Loucy (cell line): ENCODE results near the gene EFHB.

Experiments
- H2AFZ ChIP-seq: fragments of 200-600 bp; sonication (generic); 2 replicates; pipeline ENCODE4 v1.6.0; 2016; ENCODE audit warnings: antibody characterized with exemption, mild to moderate bottlenecking, low read length, moderate library complexity
- H3F3A ChIP-seq: fragments of 200-600 bp; 2 replicates; pipeline ENCODE4 v1.6.0; 2016; ENCODE audit warnings: antibody characterized with exemption, low read depth, mild to moderate bottlenecking
- H3K27me3 ChIP-seq: fragments of 200-600 bp; sonication (generic); 2 replicates; pipeline ENCODE4 v1.6.1; 2014; ENCODE audit warnings: low read length, mild to moderate bottlenecking; ENCODE audit not compliant: insufficient read depth, poor library complexity, severe bottlenecking
- H3K36me3 ChIP-seq: fragments of 200-600 bp; sonication (generic); 2 replicates; pipeline ENCODE4 v1.6.1; 2016; ENCODE audit warnings: low read length; ENCODE audit not compliant: insufficient read depth
- H3K4me1 ChIP-seq: fragments of 200-600 bp; sonication (generic); 2 replicates; pipeline ENCODE4 v1.5.1; 2014; ENCODE audit warnings: low read length, mild to moderate bottlenecking; ENCODE audit not compliant: insufficient read depth, poor library complexity, severe bottlenecking
- H3K4me2 ChIP-seq: fragments of 200-600 bp; sonication (generic); 2 replicates; pipeline ENCODE4 v1.6.0; 2014; ENCODE audit warnings: antibody characterized with exemption, low read length, low read depth, mild to moderate bottlenecking; ENCODE audit not compliant: poor library complexity, severe bottlenecking
- H3K4me3 ChIP-seq: fragments of 200-600 bp; sonication (generic); 2 replicates; pipeline ENCODE4 v1.5.1; 2014; ENCODE audit warnings: low read length, mild to moderate bottlenecking, mixed read lengths; ENCODE audit not compliant: poor library complexity, severe bottlenecking
- H3K79me2 ChIP-seq: fragments of 200-600 bp; sonication (generic); 2 replicates; pipeline ENCODE4 v1.6.1; 2014; ENCODE audit warnings: low read length; ENCODE audit not compliant: insufficient read depth
- H3K9ac ChIP-seq: fragments of 200-600 bp; sonication (generic); 2 replicates; pipeline ENCODE4 v1.6.0; 2014; ENCODE audit warnings: mild to moderate bottlenecking, low read depth, low read length, moderate library complexity; ENCODE audit not compliant: poor library complexity, severe bottlenecking
- H3K9me2 ChIP-seq: fragments of 200-600 bp; sonication (generic); replicated peaks from 2 replicates; pipeline ENCODE4 v1.6.1; 2016; ENCODE audit warnings: low read depth, low read length, mixed read lengths
- H3K9me3 ChIP-seq: fragments of 200-600 bp; sonication (generic); 2 replicates; pipeline ENCODE4 v1.6.1; 2014; ENCODE audit warnings: mild to moderate bottlenecking, antibody characterized with exemption, low read length, low read depth; ENCODE audit not compliant: insufficient read depth
- H4K20me1 ChIP-seq: fragments of 200-600 bp; sonication (generic); 2 replicates; pipeline ENCODE4 v1.6.0; 2014; ENCODE audit warnings: antibody characterized with exemption, low read length, mild to moderate bottlenecking; ENCODE audit not compliant: insufficient read depth, poor library complexity, severe bottlenecking
- EZH2phosphoT487 ChIP-seq: fragments of 200-600 bp; IDR thresholded peaks from 2 replicates; pipeline ENCODE4 v1.6.1; 2018; ENCODE audit warnings: antibody characterized with exemption, mild to moderate bottlenecking, moderate library complexity, borderline replicate concordance
- TF ChIP-seq, protein P1 (sequence below): fragments of 200-600 bp; sonication (generic); conservative IDR thresholded peaks from 2 replicates; pipeline ENCODE4 v1.5.1; 2014; ENCODE audit warnings: mild to moderate bottlenecking, antibody characterized with exemption, low read length

EFHB gene

DNA sequence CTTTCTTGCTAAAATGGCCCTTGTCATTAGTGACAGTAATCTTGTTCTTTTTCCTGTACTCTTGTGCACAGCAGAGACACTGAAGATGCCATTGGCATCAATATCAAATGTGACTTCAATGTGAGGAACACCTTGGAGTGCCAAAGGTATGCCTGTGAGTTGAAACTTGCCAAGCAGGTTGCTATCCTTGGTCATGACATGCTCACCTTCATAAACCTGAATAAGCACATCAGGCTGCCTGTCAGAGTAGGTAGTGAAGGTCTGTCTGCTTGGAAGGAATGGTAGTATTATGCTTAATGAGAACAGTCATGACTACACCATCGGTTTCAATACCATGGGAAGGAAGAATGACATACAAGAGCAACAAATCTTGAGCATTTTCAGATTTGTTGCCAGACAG, 6.6 kb upstream of the EFHB start:
- H3K9me3 ChIP-seq = no peaks in the 10 kb centered on the region
- H3K9ac ChIP-seq = no peak overlapping the region
- H3K4me1 ChIP-seq = peaks cover 23% of the 10 kb centered on the region
- no peaks in the 10 kb centered on the region for H4K20me1 ChIP-seq
- no peaks in the 10 kb centered on the region for H3K27me3 ChIP-seq
- H2AFZ ChIP-seq = no peak overlapping the region
- TF ChIP-seq, protein P1, sequence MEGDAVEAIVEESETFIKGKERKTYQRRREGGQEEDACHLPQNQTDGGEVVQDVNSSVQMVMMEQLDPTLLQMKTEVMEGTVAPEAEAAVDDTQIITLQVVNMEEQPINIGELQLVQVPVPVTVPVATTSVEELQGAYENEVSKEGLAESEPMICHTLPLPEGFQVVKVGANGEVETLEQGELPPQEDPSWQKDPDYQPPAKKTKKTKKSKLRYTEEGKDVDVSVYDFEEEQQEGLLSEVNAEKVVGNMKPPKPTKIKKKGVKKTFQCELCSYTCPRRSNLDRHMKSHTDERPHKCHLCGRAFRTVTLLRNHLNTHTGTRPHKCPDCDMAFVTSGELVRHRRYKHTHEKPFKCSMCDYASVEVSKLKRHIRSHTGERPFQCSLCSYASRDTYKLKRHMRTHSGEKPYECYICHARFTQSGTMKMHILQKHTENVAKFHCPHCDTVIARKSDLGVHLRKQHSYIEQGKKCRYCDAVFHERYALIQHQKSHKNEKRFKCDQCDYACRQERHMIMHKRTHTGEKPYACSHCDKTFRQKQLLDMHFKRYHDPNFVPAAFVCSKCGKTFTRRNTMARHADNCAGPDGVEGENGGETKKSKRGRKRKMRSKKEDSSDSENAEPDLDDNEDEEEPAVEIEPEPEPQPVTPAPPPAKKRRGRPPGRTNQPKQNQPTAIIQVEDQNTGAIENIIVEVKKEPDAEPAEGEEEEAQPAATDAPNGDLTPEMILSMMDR = no peak
- TF ChIP-seq EZH2phosphoT487 = no peak
- H3K9me2 ChIP-seq = no peaks in the 10 kb centered on the region
- H3F3A ChIP-seq = no peaks in the 10 kb centered on the region; the same call in 1 of the 2 replicates
- H3K4me3 ChIP-seq = no peak overlapping the region
- peaks cover 3% of the 10 kb centered on the region; the same call in 1 of the 2 replicates for H3K79me2 ChIP-seq
- H3K36me3 ChIP-seq = no peaks in the 10 kb centered on the region
- H3K4me2 ChIP-seq = no peak overlapping the region

DNA sequence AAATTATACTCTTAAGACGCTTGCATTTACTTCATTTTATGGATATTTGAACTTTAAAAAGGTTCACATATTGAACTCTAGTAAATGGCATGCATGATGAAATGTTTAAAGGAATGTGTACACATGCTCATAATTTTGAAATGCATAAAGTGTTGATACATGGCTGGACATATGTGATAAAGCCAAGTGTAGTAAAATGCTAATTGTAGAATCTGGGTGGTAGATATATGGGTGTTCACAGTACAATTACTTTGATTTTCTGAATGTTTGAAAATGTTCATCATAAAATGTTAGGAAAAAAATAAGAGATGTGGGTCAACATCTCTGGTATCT, 4.2 kb upstream of the EFHB start:
- Histone ChIP-seq H3K9ac (no peak overlapping the region), H3K27me3 (no peaks in the 10 kb centered on the region), H3K4me3 (no peak overlapping the region), H2AFZ (no peak overlapping the region), H3K36me3 (no peaks in the 10 kb centered on the region), H3K9me3 (no peaks in the 10 kb centered on the region), H3K79me2 (no peaks in the 10 kb centered on the region), H3F3A (no peaks in the 10 kb centered on the region; the same call in 1 of the 2 replicates), H3K4me2 (no peak overlapping the region), H4K20me1 (no peaks in the 10 kb centered on the region), H3K9me2 (no peaks in the 10 kb centered on the region), H3K4me1 (peaks cover 18% of the 10 kb centered on the region)
- TF ChIP-seq EZH2phosphoT487 = no peak
- TF ChIP-seq, protein P1 = no peak

DNA sequence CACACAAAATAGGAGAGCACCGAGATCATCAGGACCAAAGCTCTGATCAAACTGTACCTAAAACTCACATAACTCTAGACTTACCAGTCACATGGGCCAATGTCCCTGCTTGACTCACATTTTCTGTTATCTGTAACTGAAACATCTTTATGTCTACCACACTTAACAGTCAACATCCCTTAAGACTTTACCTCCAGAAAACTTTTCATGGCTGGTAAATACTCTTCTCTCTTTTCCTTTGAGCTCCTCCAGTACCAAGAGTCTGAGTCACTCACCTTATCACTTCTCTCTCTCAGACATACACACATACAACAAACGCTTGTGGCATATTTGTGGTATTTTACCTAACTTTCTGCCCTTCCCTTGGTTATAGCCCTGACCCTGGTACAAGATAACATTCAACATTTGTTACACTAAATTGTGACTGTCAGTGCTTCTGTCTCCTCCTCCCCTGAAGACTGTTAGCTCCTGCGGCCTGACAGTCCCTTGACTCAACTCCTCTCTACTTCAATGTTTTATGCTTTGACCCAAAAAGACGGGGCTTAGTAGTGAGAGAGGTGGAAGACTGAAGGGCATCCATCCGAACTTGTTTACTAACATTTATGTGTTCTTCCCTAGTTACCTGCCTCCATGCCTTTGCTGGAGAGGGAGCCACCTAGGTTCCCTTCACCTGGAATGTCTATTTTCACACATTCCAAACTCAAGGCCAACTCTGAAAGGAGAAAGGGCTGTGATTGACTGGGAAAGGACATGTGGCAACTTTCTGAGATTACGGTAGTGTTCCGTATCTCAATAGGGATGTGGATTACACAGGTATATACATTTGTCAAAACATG, 3.7 kb upstream of the EFHB start:
- Histone ChIP-seq H3K36me3 (no peaks in the 10 kb centered on the region), H3K79me2 (no peaks in the 10 kb centered on the region), H3K9ac (peak overlapping the region; percentile 25), H3K9me3 (no peaks in the 10 kb centered on the region), H3K9me2 (no peaks in the 10 kb centered on the region), H3K4me3 (peak overlapping the region; percentile 12), H3K4me1 (peaks cover 19% of the 10 kb centered on the region), H2AFZ (peak overlapping the region; percentile 73), H3K27me3 (no peaks in the 10 kb centered on the region), H3F3A (no peaks in the 10 kb centered on the region; the same call in 1 of the 2 replicates), H4K20me1 (no peaks in the 10 kb centered on the region), H3K4me2 (peak overlapping the region; percentile 67)
- TF ChIP-seq EZH2phosphoT487 = no peak
- TF ChIP-seq, protein P1 = no peak
